ENCODE results near the gene PM20D2.
"Not testable (repeated sequence)": the region's sequence is repeated elsewhere in the genome, so short reads cannot be mapped to it uniquely, and the experiment has no call there.

PM20D2 gene, protein sequence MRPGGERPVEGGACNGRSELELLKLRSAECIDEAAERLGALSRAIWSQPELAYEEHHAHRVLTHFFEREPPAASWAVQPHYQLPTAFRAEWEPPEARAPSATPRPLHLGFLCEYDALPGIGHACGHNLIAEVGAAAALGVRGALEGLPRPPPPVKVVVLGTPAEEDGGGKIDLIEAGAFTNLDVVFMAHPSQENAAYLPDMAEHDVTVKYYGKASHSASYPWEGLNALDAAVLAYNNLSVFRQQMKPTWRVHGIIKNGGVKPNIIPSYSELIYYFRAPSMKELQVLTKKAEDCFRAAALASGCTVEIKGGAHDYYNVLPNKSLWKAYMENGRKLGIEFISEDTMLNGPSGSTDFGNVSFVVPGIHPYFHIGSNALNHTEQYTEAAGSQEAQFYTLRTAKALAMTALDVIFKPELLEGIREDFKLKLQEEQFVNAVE

DNA sequence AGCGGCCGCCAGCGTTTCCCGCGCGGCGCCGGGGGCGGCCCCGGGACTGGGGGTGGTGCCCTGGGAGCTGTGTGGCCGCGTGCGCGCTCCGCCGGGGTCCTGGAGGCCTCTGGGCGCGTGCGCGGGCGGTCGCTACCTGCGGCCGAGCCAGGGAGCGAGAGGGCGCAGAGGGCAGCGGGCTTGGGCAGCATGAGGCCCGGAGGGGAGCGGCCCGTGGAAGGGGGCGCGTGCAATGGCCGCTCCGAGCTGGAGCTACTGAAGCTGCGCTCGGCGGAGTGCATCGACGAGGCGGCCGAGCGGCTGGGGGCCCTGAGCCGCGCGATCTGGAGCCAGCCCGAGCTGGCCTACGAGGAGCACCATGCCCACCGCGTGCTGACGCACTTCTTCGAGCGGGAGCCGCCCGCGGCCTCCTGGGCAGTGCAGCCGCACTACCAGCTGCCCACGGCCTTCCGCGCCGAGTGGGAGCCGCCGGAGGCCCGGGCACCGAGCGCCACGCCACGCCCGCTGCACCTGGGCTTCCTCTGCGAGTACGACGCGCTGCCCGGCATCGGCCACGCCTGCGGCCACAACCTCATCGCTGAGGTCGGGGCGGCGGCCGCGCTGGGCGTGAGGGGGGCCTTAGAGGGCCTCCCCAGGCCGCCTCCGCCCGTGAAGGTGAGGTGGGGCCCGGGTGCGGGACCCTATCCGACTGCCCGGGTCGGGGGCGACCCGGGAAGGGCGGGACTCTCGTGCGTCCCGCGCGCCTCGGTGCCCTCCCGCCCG, at the start of gene PM20D2:
Gene PM20D2 (plus strand): TSS at position 100 of the 762 bp plus-strand sequence. CDS start 90 bp downstream, at position 190.
- DNase-seq (ENCODE audit: low read depth): peak; percentile 48

DNA sequence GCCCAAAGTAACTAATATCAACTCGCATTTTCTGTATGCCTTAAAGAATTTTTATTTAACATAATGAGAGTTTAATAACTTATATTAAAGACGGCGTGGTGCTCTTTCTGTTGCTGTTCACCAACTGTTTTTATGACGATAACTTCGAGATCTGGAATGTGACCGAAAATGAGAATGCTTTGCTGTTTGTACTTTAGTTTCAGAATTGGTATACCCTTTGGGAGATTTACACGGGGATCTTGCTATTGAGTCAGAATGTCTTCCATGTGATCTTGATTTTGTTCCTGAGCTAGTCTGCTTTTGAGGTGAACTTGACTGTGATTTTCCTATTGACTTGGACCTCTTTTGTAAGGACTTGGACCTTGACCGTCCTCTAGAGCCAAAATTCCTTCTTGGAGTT, 47.4 kb upstream of the PM20D2 start:
- DNase-seq (ENCODE audit: low read depth): no peak

DNA sequence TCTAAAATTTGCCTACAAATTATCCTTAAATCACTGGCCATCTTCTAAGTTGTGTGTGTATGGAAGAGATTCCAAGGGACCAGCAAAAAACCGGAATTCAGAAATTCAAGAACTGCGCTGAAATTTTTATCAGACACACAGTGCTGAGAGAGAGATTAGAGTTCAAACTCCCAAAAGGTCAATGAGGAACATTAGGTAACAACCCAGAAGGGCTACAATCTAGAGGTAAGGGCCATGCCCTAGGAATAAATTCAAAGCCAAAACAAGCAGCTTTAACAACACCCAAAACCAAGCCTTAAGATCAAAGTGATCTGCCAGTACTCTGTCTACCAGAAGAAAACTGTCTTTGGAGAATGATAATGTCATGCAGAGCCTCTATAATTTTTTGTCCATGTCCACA, 45.7 kb upstream of the PM20D2 start:
- no peak for DNase-seq (ENCODE audit: low read depth)

DNA sequence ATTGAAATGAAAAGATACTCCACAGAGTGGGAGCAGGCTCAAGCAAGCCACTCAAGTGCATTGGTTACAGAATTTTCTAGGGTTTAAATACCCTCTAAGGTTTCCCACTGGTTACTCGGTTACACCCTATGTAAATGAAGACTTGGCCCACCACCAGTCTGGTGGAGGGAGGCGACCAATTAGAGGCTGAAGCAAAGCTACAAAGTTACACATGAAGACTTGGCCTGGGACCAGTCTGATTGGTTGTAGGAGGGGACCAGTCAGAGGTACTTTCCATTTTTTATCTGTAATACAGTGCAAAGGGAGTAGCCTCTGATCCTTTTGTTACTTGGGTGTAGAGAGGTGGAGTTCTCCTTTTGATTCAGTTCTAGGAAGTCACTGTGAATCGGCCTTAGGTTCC, 35.6 kb upstream of the PM20D2 start:
- DNase-seq (ENCODE audit: low read depth): no peak

DNA sequence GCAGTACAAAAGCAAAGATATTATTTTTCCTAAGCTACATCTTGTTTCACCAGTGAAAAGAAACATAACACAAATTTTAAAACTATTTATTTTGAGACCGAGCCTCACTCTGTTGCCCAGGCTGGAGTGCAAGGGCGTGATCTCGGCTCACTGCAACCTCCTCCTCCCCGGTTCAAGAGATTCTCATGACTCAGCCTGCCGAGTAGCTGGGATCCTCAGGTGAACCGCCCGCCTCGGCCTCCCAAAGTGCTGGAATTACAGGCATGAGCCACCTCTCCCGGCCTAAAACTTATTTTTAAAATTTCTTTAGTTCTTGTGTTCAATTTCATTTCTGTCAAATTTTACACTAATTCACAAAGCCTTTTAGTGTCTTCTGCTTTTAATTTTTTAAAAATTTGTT, 33.9 kb upstream of the PM20D2 start:
- DNase-seq (ENCODE audit: low read depth): no peak

DNA sequence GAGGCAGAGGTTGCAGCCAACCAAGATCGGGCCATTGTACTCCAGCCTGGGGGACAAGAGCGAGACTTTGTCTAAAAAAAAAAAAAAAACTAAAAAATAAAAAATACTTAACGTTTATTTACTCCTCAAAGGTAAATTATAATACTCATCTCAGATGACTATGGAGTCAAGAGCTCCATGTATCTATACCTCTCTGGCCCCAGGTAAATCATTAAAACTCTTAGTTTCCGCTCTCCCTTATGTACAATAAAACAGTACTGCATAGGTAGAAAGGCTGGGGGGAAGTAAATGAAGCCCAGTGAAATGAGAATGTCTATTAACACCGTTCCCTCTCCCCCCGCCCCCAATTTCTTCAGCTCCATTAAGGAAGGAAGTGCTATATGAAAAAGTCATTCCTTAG, 29.2 kb upstream of the PM20D2 start:
- DNase-seq (ENCODE audit: low read depth): no peak

DNA sequence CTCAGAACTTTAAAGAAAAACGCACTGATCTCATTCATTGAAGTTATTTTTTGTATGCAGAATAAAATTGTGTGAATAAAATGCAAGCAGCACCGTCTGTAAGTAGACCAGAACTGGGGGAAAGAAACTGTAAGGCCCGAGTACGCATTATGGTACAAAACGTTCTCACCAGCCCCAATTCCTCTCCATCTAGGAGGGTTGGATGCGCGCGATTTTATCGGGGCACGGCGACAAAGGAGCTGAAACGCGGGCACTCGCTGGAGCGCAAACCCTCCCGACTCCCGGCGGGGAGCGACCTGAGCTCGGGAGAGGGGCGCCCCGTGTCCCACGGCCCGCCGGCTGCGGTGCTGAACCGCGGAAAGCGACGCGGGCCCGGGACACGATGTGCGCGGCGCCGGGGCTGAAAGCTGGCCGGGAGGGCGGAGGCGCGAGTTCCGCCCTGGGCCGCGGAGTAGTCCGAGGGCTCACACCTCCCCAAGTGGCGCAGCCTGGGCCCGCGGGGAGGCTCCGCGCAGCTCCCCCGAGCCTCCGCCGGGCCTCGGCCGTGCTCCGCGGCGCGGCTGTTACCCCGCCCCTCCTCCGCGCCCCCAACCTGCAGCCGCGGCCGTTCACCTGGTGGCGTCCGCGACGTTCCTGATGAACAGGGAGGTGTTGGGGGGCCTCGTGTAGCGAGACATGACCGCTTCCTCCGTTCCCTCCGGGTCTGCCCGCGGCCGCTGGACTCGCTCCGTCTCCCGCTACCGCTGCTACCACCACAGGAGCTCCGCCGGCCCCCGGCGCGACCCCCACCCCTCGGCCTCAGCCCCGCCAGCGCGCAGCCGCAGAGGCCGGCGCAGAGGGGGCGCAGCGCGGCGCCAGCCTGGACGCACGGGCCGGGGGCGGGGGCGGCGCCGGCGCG, 28.4 kb upstream of the PM20D2 start, which contains the start of gene SRSF12:
Gene SRSF12 (minus strand): TSS at position 861 of the 898 bp plus-strand sequence. CDS start 184 bp downstream, at position 677.
- no peak for DNase-seq (ENCODE audit: low read depth)

DNA sequence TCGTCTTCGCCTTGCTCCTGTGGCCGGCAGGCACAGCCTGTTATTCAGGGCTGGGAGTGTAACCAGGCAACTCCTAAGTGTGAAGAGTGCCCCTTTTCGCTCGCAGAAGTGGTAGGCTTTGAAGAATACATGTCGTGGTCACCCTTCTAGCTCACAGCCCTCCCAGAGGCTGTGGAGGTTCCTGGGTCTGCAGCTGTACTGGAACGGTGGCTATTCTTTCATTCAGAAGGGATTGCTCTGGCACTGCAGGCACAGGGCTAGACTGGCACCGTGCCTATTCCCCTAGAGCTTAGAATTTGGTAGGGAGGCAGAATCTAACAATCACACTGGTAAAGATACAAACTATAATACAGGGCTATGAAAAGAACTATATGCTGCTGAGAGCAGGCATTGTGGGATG, 26.9 kb upstream of the PM20D2 start:
- DNase-seq (ENCODE audit: low read depth): no peak

DNA sequence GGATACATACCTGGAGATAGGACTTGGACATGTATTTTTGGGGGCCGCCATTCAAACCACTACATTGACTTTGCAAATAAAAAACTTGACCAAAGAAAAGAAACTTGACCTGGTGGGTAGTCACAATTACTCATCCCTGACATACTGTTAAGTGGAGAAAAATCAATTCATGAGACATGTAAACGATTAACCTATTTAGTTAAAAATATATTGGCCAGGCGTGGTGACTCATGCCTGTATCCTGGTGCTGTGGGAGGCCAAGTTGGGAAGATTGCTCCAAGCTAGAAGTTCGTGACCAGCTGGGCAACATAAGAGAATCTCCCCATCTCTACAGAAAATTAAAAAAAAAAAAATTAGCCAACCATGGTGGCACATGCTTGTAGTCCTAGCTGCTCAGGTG, 25.5 kb upstream of the PM20D2 start:
- DNase-seq (ENCODE audit: low read depth): no peak

DNA sequence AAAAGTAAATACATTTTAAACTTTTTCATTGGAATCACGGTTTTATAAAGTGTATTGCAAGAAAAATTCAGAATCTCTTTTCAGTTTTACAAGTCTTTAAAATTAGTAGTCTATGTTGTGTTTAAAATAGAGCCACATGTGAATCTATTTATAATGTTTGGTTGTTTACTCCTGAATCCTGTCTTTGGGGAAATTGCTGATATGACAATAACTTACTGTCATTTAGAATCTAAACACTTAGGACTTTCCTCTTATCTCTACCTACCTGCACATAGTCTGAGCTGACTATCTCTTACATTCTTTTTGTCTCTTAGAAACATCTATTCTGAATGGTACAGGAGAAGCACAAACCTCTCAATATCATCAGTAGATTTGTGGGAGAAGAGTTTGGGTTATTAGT, 23.9 kb upstream of the PM20D2 start:
- DNase-seq (ENCODE audit: low read depth): no peak

DNA sequence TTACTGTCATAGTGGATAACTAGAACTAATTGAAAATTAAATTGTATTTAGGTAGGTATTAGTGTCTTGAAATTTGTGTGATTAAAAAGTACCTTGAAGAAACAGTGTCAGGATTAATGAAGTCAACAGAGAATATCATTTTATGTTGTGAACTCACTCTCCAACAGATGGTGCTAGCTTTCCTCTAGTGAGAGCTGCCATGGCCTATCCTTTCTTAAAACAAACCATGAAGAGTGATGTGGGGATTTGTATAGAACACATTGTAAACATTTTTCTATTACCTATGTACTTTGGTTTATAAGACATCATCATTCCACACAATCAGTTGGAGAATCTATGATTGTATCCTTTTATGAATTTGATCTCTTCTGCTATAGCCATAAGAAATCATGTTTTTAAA, 23.2 kb upstream of the PM20D2 start:
- no peak for DNase-seq (ENCODE audit: low read depth)

DNA sequence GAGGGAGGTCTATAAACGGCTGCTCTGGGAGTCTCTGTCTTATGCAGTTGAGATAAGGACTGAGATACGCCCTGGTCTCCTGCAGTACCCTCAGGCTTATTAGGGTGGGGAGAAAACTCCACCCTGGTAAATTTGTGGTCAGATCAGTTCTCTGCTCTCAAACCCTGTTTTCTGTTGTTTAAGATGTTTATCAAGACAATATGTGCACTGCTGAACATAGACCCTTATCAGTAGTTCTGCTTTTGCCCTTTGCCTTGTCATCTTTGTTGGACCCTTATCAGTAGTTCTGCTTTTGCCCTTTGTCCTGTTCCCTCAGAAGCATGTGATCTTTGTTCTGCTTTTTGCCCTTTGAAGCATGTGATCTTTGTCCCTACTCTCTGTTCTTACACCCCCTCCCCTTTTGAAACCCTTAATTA, 17.6 kb upstream of the PM20D2 start:
- not testable (repeated sequence) for DNase-seq (ENCODE audit: low read depth)

DNA sequence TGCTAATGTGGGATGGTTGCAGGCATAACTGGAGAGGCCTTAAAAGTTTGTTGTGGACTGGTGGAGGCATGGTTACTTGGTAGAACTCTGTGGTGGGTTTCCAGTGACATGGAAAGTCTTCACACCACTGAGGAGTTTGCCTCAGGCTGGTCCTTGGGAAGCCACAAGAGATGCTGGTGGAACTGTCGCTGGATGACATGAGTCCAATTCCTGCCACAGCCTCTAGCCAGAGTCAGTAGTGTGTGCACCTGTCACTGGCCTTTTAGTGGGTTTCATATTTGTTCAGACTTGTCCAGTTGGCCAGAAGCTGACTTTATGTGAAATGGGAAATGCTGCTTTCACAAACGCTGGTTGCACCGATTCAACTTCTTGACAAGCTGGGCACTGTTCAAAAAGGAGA, 14.3 kb upstream of the PM20D2 start:
- DNase-seq (ENCODE audit: low read depth): no peak

DNA sequence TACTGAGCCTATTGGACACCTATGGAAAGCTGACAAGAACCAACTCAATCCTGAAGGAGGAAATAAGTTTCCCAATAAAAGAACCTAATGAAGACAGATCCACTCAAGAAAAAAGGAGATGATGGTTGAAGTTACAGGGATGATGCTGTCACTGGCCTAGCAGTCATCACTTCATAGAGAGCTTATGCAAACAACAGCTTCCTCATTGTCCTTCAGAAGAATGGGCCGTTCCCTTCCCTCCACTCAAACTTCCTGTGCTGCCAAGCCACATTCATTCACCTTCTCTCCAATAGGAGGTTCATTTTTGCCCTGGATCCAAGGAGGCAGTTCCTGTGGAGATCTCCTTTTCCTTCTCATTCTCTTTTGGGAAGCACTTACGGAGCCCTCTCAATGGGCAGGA, 13.8 kb upstream of the PM20D2 start:
- no peak for DNase-seq (ENCODE audit: low read depth)

DNA sequence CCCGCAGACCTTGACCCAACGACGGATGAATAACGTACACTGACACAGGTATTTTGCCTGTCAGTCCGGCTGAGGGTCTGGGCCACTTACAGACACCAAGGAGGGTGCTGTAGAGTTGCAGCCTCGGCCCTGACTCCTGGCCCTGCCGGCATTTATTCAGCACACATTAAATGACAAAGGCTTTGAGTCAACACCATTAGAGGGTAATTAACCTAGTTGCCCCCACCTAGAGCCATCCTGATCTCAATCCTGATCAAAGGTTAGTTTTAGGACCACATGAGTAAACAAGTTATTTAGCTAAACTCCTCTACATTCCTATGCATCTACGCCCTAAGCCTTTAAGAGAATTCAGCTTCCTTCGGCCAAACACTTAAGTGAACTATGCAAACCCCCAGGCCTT, 11.9 kb upstream of the PM20D2 start:
- no peak for DNase-seq (ENCODE audit: low read depth)

DNA sequence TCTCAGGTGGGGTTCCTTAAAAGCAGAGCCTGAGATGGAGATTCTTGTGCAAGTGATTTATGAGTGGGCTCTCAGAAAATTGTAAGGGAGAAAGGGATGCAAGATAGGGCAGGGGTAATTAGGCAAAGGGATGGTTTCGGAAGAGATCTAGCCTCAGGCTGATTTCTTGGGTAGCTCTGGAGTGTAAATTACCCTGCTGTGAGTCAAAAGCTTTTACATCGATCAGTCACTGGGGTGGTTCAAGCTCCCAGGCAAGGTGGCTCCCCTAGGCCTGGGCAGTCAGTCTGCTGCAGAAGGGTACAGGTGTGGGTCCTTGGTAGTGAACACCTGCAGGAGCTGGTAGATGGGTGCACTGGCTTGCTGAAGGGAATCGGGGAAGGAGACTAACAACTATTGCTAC, 11.1 kb upstream of the PM20D2 start:
- no peak for DNase-seq (ENCODE audit: low read depth)

DNA sequence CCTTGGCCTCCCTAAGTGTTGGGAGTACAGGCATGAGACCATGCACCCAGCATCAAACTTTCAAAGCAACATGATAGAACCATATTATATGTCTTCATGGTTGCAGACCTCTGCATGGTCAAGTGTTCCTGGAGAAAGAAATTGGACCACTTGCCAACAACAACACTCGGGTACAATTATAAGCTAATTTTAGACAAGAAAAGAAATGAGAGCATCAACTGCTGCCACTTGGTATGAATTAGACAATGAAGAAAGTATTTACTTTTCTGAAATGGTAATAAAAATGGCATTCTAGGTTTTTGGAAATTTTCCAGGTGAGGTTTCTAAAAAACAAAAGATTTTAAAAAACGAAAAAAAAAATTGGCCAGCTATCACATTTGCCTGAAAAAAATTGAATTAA, 7.7 kb upstream of the PM20D2 start:
- DNase-seq (ENCODE audit: low read depth): no peak

DNA sequence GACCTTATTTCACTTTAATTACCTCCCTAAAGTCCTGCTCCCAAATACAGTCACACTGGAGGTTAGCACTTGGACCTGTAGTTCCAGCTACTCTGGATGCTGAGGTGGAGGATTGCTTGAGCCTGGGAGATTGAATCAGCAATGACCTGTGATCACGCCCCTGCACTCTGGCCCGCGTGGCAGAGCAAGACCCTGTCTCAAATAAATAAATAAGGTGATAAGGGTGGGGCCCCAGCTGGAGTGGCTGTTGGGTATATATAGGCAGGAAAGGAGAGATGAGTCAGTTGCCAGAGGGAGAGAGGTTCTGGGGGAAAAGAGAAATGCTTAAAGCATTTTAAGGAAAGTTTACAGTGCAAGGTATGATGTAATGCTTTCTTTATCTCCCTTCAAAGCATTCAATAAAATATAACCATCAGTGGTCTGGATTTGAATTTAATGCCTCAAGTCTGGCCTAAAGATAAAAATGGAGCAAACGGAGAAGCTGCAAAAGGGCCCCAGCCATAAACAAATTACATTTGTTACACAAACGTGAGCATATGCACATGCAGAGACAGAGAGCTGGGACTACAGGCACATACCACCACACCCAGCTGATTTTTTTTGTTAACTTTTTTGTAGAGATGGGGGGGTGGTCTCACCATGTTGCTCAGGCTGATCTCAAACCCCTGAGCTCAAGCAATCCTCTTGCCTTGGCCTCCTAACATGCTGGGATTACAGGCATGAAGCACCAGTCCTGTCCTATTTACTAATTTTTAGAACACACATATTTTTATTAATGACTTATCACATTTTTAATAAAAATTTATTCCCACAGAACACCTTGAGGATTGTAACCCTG, 6.1 kb upstream of the PM20D2 start:
- DNase-seq (ENCODE audit: low read depth): no peak

DNA sequence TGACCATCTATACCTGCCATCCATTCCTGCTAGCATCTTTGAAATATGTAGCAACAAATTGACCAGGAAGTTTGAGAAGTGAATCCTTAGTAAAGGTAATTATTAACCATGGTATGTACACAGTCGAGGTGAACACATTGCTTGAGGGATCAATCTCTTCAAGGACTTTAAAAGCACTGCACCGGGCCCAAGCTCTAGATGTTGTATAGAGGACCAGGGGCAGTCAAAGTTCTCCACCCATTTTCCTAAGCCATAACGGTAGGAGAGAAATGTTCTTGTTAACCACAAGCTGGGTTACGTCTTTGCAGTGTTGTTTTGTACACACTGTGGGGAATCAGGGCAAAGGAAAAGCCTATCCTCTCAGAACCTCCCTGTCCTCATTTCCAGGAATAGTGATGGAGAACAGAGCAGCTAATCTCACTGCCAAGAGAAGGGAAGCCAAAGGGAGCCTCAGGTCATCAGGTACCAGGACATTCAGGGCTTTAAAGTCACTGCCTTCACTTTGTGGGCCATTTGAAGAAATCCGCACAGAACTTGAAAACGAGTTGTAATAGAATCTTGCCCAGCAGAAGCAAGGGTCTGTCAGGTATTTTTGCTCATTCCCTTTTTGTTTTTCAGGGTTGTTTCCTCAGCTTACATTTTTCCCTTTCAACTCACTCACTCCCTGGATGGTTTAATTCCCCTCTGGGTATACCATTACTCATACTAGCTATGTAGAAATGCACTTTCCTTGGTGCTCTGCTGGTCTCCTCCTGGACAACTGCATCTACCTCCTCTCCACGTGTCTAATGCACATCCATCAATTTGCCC, 5.3 kb upstream of the PM20D2 start:
- DNase-seq (ENCODE audit: low read depth): no peak

DNA sequence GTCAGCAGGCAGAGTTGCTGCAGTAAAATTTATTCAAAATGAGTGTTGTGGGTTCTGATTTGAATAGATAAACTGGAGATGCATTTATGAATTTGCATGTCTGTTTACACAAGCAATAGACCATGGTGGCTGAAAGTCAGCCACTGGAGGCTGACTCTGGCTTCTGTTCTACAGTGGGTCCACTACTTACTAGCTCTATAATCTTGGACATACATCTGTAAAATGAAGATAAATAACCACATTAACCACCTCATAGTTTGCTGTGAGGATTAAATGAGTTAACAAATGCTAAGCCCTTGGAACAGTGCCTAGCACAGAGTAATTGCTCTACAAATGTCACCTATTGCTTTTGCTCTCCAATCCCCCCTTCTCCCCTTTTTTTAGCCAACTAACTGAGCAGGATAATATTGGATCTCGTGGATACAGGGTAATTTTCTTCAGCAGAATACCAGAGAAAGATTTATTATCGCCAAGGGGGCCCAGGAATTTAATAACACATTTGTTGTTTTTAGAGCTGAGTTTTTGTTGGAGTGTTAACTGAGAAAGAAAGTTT, 1.4 kb upstream of the PM20D2 start:
- DNase-seq (ENCODE audit: low read depth): no peak

All from stimulated activated CD8-positive, alpha-beta memory T cell treated with anti-CD3 and anti-CD28 coated beads, Interleukin-12 subunit alpha, Interleukin-12 subunit beta, amount 100 ng/mL, for 1 hour (primary cell).